ENCODE results near the gene PRRG2. TPM values are rescaled to one million over a fixed set of nuclear protein-coding genes. Genes with fewer than 3 reads are reported as not detected.
A peak's percentile ranks its signal among the peaks of the same experiment; 100 is the strongest.

Gene PRRG2
- polyA plus RNA-seq, 1 donor from 2014 or later: 0.26 TPM

GRCh38 chr19:49552749-49553148 is 28.4 kb upstream of the PRRG2 start:
- Mint-ChIP-seq H3K4me3 (peak overlapping the region; percentile 55 to 91 (median 70)), H3K4me1 (peaks cover 5 to 7% (median 7%) of the 10 kb centered on the region in 3 donors), H3K9me3 (no peaks in the 10 kb centered on the region)

DNA sequence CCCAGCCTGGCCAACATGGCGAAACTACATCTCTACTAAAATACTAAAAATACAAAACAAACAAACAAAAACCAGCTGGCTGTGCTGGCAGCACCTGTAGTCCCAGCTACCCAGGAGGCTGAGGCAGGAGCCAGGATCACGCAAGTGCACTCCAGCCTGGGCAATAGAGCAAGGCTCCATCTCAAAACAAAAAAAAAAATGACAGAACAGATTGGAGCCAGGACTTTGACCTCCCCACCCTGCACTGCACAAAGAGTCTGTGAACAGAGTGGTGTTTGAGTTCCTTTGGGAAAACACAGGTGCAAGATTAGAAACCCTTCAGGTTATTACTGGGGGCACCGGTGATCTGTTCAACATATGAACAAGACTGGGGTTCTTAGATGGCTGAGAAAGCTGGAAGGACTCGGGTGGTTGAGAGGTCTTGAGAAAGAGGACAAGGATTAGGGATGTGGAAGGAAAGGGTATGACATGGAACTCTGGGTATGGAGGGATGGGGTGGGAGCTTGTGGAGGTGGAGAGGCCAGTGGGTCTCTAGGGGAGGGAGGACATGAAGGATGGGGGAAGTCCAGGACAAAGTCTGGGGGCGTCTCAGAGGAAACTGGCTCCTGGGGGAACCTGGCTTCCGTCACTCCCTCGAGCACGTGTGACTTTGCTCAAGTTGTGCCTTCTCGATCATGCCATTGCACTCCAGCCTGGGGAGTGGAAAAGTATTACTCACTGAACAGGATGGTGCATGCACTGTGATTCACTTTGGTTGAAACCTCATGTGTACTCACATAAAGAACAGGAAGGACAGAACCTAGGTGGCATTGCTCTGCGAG is 27.5 kb upstream of the PRRG2 start:
- no peak overlapping the region for H3K27ac Mint-ChIP-seq
- H3K4me3 Mint-ChIP-seq: peak overlapping the region in 1 of 4 donors; percentile 65
- H3K36me3 Mint-ChIP-seq: peaks cover 4% of the 10 kb centered on the region
- H3K27me3 Mint-ChIP-seq: no peaks in the 10 kb centered on the region
- H3K9me3 Mint-ChIP-seq: no peaks in the 10 kb centered on the region
- H3K4me1 Mint-ChIP-seq: peaks cover 5 to 7% (median 7%) of the 10 kb centered on the region in 3 donors

More at GRCh38 chr19:49552749-49553148, 28.4 kb upstream of the PRRG2 start:
- peak overlapping the region; percentile 84 to 92 (median 90) for H3K27ac Mint-ChIP-seq
- no peaks in the 10 kb centered on the region for H3K27me3 Mint-ChIP-seq
- peaks cover 4% of the 10 kb centered on the region for H3K36me3 Mint-ChIP-seq

DNA sequence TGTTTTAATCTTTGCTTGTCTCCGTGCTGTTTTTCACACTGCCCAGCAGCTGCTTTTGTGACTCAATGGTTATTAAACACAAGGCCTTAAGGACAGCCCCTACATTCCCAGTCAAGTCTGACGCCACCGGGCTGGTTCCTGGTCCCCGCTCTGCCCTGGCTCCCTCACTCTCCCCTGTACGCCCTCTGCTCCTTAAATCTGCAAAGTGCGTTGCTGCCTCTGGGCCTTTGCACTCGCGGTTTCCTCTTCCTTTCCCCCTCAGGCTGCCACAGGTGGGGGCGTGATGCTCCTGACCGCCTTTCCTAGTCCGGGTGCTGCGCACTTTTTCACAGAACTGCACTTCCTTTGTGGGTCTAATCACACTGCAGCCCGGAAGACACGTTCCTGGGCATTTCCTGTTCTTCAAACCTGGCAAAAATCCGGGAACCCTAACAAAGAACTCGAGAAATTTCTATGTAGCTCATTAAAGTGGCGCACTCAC is 26.4 kb upstream of the PRRG2 start:
- Mint-ChIP-seq H3K4me1 (peaks cover 5 to 7% (median 7%) of the 10 kb centered on the region in 3 donors), H3K27ac (peak overlapping the region in 2 of 3 donors; percentile 43 to 46), H3K9me3 (no peaks in the 10 kb centered on the region), H3K27me3 (no peaks in the 10 kb centered on the region), H3K4me3 (peak overlapping the region in 1 of 4 donors; percentile 82), H3K36me3 (peaks cover 4% of the 10 kb centered on the region)

- Mint-ChIP-seq H3K4me3 (peak overlapping the region in 1 of 4 donors; percentile 78), H3K36me3 (peaks cover 4% of the 10 kb centered on the region), H3K27ac (peak overlapping the region in 1 of 3 donors; percentile 87), H3K9me3 (no peaks in the 10 kb centered on the region), H3K27me3 (no peaks in the 10 kb centered on the region), H3K4me1 (peaks cover 10 to 12% (median 12%) of the 10 kb centered on the region in 3 donors)
Measured at GRCh38 chr19:49555600-49556411, 25.3 kb upstream of the PRRG2 start.

GRCh38 chr19:49556412-49557398 is 24.4 kb upstream of the PRRG2 start:
- no peaks in the 10 kb centered on the region for H3K27me3 Mint-ChIP-seq
- peaks cover 4% of the 10 kb centered on the region for H3K36me3 Mint-ChIP-seq
- H3K9me3 Mint-ChIP-seq: no peaks in the 10 kb centered on the region
- peak overlapping the region in 1 of 4 donors; percentile 78 for H3K4me3 Mint-ChIP-seq
- H3K4me1 Mint-ChIP-seq: peaks cover 10 to 15% (median 14%) of the 10 kb centered on the region in 3 donors
- peak overlapping the region in 1 of 3 donors; percentile 87 for H3K27ac Mint-ChIP-seq

DNA sequence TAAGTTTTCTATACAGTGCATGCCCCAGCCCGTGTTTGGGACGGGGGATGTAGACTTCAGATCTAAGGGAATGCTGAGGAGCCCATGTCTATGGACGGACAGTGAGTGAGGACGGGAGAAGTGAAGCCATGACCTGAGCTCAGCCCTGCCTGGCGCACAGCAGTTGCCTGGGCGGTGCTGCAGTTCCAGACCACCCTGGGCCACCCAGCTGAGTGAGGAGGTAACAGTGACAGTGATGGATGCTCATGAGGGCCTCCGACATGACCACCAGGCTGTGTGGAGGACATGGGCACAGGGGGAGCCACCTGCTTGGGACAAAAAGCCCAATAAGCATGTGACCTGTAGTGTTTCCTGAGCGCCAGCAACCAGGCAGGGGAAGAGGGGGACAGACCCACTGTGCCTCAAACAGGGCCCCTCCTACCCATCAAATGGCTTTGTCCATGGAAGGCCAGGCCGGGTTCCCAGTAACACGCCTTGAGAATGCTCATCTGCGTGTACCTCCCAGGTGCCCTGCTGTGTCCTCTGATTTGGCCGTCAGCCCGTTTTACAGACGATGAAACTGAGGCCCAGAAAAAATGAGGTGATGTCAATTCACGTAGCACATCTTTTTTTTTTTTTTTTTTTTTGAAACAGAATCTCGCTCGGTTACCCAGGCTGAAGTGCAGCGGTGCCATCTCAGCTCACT is 23.3 kb upstream of the PRRG2 start:
- no peaks in the 10 kb centered on the region for H3K9me3 Mint-ChIP-seq
- H3K36me3 Mint-ChIP-seq: peaks cover 4% of the 10 kb centered on the region
- no peaks in the 10 kb centered on the region for H3K27me3 Mint-ChIP-seq
- H3K4me1 Mint-ChIP-seq: peaks cover 10 to 12% (median 11%) of the 10 kb centered on the region in 3 donors
- peak overlapping the region in 2 of 4 donors; percentile 22 to 69 for H3K4me3 Mint-ChIP-seq
- no peak overlapping the region for H3K27ac Mint-ChIP-seq

GRCh38 chr19:49558591-49558990 is 22.5 kb upstream of the PRRG2 start:
- no peaks in the 10 kb centered on the region for H3K27me3 Mint-ChIP-seq
- peak overlapping the region in 1 of 3 donors; percentile 10 for H3K27ac Mint-ChIP-seq
- H3K4me1 Mint-ChIP-seq: peaks cover 9 to 11% (median 10%) of the 10 kb centered on the region in 3 donors
- H3K9me3 Mint-ChIP-seq: no peaks in the 10 kb centered on the region
- H3K4me3 Mint-ChIP-seq: peak overlapping the region in 2 of 4 donors; percentile 43 to 66
- H3K36me3 Mint-ChIP-seq: peaks cover 4% of the 10 kb centered on the region

DNA sequence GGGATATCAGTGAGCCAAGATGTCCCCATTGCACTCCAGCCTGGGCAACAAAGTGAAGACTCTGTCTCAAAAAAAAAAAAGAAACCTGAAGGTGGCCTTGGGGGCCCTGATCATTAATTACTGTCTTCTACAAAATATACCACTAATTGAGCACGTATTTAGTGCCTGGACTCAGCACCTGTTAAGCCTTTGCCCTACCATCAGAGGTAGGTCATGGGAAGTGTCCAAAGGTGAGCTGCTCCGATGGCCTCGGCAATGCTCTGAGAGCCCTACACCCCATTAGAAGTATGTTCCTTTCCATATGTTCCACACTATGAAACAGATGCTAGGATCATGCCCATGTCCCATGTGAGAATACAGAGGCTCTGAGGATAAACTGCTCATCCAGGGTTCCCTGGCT is 21.7 kb upstream of the PRRG2 start:
- Mint-ChIP-seq H3K4me3 (peak overlapping the region in 1 of 4 donors; percentile 66), H3K36me3 (peaks cover 6% of the 10 kb centered on the region), H3K9me3 (no peaks in the 10 kb centered on the region), H3K4me1 (peaks cover 9 to 15% (median 15%) of the 10 kb centered on the region in 3 donors), H3K27me3 (no peaks in the 10 kb centered on the region), H3K27ac (peak overlapping the region in 2 of 3 donors; percentile 88 to 95)

DNA sequence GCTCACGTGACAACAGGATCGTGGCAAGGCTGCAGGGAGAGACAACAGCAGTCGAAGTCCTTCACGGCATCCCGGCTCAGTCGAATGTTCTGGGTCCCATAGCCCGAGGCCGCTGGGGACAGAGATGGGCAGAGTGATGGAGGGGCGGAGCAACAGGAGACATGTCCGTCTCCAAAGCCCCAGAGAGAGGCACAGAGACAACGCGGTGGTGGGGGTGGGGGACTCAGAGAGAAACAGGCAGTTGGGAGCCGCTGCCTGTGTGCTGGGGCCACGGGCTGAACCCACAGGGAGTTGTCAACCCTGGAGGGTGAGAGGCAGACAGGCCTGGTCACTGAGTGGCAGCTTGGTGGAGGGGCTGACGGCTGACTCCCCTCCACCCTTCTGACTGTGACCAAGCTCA is 21.2 kb upstream of the PRRG2 start:
- Mint-ChIP-seq H3K27me3 (no peaks in the 10 kb centered on the region), H3K27ac (peak overlapping the region; percentile 88 to 95 (median 92)), H3K4me3 (peak overlapping the region in 3 of 4 donors; percentile 57 to 66 (median 62)), H3K9me3 (no peaks in the 10 kb centered on the region), H3K4me1 (peaks cover 11 to 20% (median 18%) of the 10 kb centered on the region in 3 donors), H3K36me3 (peaks cover 4% of the 10 kb centered on the region)

- Mint-ChIP-seq H3K4me3 (peak overlapping the region; percentile 57 to 82 (median 64)), H3K4me1 (peaks cover 12 to 24% (median 22%) of the 10 kb centered on the region in 3 donors), H3K27me3 (no peaks in the 10 kb centered on the region), H3K9me3 (no peaks in the 10 kb centered on the region), H3K36me3 (peaks cover 6% of the 10 kb centered on the region), H3K27ac (peak overlapping the region; percentile 88 to 95 (median 92))
Measured at GRCh38 chr19:49560358-49560900, 20.7 kb upstream of the PRRG2 start.

DNA sequence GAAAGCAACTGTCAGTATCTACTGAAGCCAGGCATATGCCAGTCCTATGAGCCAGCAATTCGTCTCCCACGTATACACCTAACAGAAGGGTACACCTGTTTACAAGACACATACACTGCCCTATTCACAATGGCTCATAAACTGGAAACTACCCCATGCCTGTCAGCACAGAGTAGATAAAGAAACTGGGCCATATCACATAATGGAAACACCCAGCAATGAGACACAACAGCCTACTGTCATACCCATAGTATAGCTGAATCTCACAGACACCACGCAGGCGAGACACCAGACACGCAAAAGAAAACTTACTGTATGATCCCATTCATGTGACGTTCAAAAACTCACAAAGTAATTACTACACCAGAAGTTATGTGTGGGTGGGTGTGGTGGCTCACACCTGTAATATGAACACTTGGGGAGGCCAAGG is 16.5 kb upstream of the PRRG2 start:
- Mint-ChIP-seq H3K4me1 (peaks cover 23 to 38% (median 35%) of the 10 kb centered on the region in 3 donors), H3K27ac (peak overlapping the region; percentile 33 to 94 (median 78)), H3K4me3 (no peak overlapping the region)

GRCh38 chr19:49565261-49565660 is 15.9 kb upstream of the PRRG2 start:
- H3K4me1 Mint-ChIP-seq: peaks cover 23 to 41% (median 35%) of the 10 kb centered on the region in 3 donors
- peak overlapping the region; percentile 33 to 94 (median 78) for H3K27ac Mint-ChIP-seq

More for the DNA sequence above, 16.5 kb upstream of the PRRG2 start:
- Mint-ChIP-seq H3K27me3 (no peaks in the 10 kb centered on the region), H3K36me3 (peaks cover 4% of the 10 kb centered on the region), H3K9me3 (no peaks in the 10 kb centered on the region)

DNA sequence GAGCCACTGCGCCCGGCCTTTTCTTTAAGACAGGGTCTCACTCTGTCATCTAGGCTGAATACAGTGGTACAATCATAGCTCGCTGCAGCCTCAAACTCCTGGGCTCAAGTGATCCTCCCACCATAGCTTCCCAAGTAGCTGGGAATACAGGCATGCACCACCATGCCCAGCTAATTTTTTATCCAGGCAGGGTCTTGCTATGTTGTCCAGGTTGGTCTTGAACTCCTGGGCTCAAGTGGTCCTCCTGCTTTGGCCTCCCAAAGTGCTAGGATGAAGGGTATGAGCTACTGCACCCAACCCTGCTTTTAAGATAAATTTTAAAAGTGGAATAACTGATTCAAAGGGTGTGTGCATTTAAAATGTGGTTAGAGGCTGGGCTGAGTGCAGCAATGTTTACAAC is 14.8 kb upstream of the PRRG2 start:
- H3K4me3 Mint-ChIP-seq: no peak overlapping the region
- peaks cover 29 to 36% (median 35%) of the 10 kb centered on the region in 3 donors for H3K4me1 Mint-ChIP-seq
- H3K27ac Mint-ChIP-seq: peak overlapping the region in 1 of 3 donors; percentile 59
- H3K9me3 Mint-ChIP-seq: no peaks in the 10 kb centered on the region
- peaks cover 4% of the 10 kb centered on the region for H3K36me3 Mint-ChIP-seq
- H3K27me3 Mint-ChIP-seq: no peaks in the 10 kb centered on the region

More at GRCh38 chr19:49565261-49565660, 15.9 kb upstream of the PRRG2 start:
- Mint-ChIP-seq H3K4me3 (no peak overlapping the region), H3K9me3 (no peaks in the 10 kb centered on the region), H3K27me3 (no peaks in the 10 kb centered on the region), H3K36me3 (peaks cover 4% of the 10 kb centered on the region)
